ENCODE results near the gene MAP7.
"Not testable (repeated sequence)": the region's sequence is repeated elsewhere in the genome, so short reads cannot be mapped to it uniquely, and the experiment has no call there.

Gene MAP7

DNA sequence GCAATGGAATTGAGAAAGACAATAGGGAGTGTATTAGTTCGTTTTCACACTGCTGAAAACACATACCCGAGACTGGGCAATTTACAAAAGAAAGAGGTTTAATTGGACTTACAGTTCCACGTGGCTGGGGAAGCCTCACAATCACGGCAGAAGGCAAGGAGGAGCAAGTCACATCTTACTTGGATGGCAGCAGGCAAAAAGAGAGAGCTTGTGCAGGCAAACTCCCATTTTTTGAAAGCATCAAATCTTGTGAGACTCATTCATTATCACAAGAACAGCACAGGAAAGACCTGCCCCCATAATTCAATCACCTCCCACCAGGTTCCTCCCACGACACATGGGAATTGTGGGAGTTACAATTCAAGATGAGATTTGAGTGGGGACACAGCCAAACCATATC lies 34.1 kb upstream of the MAP7 start:
- not testable (repeated sequence) for H3K9me3 ChIP-seq (ENCODE audit: control insufficient read depth, insufficient read depth, low read length); H3K27me3 ChIP-seq (ENCODE audit: control insufficient read depth, insufficient read depth, low read length); H3K4me1 ChIP-seq (ENCODE audit: control insufficient read depth, insufficient read depth, low read length); H3K36me3 ChIP-seq (ENCODE audit: control insufficient read depth, insufficient read depth, low read length); H3K9ac ChIP-seq (ENCODE audit: low read depth, low read length); H3K4me3 ChIP-seq (ENCODE audit: low read depth, low read length)

DNA sequence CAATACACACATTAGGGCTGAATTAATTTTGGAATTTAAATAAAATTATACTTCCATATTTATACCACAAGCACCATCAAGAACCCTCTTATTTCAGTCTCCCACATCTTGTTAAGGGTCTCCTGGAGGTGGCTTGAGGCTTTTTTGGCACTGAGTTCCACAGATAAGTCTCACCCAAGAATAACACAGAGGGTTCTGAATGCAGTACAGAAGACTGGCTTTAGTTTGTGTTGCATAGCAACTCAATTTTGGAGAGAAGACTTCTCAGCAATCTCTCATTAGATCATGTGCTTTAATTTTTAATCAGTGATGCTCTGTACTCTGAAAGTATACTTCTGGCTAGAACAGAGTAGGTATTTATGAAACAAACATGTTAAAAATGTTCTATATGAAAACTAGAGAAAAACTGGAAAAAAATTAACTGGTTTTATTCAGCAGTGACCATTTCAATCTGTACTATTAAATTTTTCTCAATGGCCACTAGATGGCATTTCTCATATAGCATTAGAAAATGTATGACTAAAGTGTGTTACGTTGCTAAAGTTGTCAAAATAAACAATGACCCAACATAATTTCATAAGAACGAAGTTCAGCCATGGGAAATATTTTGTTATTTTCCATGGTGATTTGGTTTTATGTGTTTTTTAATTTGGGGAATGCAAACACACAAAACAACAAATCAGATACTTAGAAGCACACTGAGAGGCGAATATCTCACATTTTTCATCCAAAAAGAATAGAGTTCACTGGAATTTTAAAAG lies 32.7 kb upstream of the MAP7 start:
- H3K9ac ChIP-seq (ENCODE audit: low read depth, low read length), result no peak overlapping the region
- H3K27me3 ChIP-seq (ENCODE audit: control insufficient read depth, insufficient read depth, low read length), result no peaks in the 10 kb centered on the region
- no peaks in the 10 kb centered on the region for H3K36me3 ChIP-seq (ENCODE audit: control insufficient read depth, insufficient read depth, low read length)
- H3K4me1 ChIP-seq (ENCODE audit: control insufficient read depth, insufficient read depth, low read length), result no peaks in the 10 kb centered on the region
- H3K4me3 ChIP-seq (ENCODE audit: low read depth, low read length), result no peak overlapping the region
- no peaks in the 10 kb centered on the region for H3K9me3 ChIP-seq (ENCODE audit: control insufficient read depth, insufficient read depth, low read length)

DNA sequence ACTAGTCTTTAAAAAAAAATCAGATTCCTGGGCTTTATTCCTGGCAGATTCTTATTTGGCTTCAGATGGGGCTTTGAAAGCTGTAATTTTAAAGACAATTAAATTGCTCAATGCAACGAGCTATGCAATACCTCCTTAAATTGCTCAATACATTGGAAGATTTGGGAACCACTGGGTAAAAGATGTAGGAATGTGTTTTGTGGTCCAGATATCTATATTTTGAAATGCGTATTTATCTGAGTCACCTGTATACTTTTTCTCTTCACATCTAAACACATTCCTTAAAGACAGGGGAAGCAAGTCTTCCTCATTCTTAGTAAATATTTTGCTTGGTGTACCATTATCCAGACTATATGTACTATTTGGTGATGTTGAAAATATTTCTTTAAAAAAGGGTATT lies 29.6 kb upstream of the MAP7 start:
- no peaks in the 10 kb centered on the region for H3K4me1 ChIP-seq (ENCODE audit: control insufficient read depth, insufficient read depth, low read length)
- H3K27me3 ChIP-seq (ENCODE audit: control insufficient read depth, insufficient read depth, low read length), result no peaks in the 10 kb centered on the region
- no peak overlapping the region for H3K4me3 ChIP-seq (ENCODE audit: low read depth, low read length)
- H3K9me3 ChIP-seq (ENCODE audit: control insufficient read depth, insufficient read depth, low read length), result no peaks in the 10 kb centered on the region
- no peaks in the 10 kb centered on the region for H3K36me3 ChIP-seq (ENCODE audit: control insufficient read depth, insufficient read depth, low read length)
- H3K9ac ChIP-seq (ENCODE audit: low read depth, low read length), result no peak overlapping the region

DNA sequence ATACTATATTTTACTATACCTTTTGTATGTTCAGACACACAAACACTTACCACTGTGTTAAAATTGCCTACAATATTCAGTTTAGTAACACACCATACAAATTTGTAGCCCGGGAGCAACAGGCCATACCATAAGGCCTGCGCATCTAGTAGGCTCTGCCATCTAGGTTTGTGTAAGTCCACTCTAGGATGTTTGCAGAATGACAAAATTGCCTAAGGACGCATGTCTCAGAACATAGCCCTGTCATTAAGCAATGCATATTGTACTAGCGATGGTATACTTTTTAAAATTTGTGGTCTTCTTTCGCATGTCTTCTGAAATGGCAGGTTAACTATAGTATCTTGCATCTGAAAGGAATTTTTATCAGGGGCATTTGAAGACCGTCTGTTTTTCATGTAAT lies 26.6 kb upstream of the MAP7 start:
- Histone ChIP-seq H3K4me1 (ENCODE audit: control insufficient read depth, insufficient read depth, low read length) (no peaks in the 10 kb centered on the region), H3K36me3 (ENCODE audit: control insufficient read depth, insufficient read depth, low read length) (no peaks in the 10 kb centered on the region), H3K9me3 (ENCODE audit: control insufficient read depth, insufficient read depth, low read length) (no peaks in the 10 kb centered on the region), H3K27me3 (ENCODE audit: control insufficient read depth, insufficient read depth, low read length) (no peaks in the 10 kb centered on the region), H3K9ac (ENCODE audit: low read depth, low read length) (no peak overlapping the region), H3K4me3 (ENCODE audit: low read depth, low read length) (no peak overlapping the region)

DNA sequence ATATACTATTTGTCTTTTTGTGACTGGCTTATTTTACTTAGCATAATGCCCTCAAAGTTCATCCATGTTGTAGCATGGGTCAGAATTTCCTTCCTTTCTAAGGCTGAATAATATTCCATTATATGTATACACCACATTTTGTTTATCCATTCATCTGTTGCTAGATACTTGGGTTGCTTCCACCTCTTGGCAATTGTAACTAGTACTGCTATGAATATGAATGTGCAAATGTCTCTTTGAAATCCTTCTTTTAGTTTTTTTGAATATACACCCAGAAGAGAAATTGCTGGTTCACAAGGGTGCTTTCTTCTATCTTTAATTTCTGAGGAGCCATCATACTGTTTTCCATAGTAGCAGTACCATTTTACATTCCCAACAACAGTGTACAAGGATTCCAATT lies 21.3 kb upstream of the MAP7 start:
- Histone ChIP-seq H3K9ac (ENCODE audit: low read depth, low read length) (no peak overlapping the region), H3K36me3 (ENCODE audit: control insufficient read depth, insufficient read depth, low read length) (no peaks in the 10 kb centered on the region), H3K4me3 (ENCODE audit: low read depth, low read length) (no peak overlapping the region), H3K9me3 (ENCODE audit: control insufficient read depth, insufficient read depth, low read length) (peaks cover 4% of the 10 kb centered on the region), H3K27me3 (ENCODE audit: control insufficient read depth, insufficient read depth, low read length) (no peaks in the 10 kb centered on the region), H3K4me1 (ENCODE audit: control insufficient read depth, insufficient read depth, low read length) (no peaks in the 10 kb centered on the region)

DNA sequence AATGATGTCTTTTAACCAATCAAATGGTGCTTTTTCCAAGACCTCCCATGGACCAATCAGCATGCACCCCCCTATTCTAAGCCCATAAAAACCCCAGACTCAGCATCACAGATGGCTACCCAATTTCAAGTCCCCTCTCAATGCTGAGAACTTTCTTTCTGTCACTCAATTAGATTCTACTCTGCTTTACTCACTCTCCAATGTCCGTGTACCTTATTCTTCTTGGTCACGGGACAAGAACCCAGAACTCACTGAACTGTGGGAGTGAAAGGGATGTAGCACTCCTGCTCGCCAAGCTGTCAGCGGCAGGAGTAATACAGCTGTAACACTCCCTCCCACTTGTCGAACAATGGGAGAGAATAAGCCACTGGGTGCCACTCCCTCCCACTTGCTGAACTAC lies 20.8 kb upstream of the MAP7 start:
- Histone ChIP-seq H3K4me3 (ENCODE audit: low read depth, low read length) (no peak overlapping the region), H3K9me3 (ENCODE audit: control insufficient read depth, insufficient read depth, low read length) (peaks cover 4% of the 10 kb centered on the region), H3K36me3 (ENCODE audit: control insufficient read depth, insufficient read depth, low read length) (no peaks in the 10 kb centered on the region), H3K27me3 (ENCODE audit: control insufficient read depth, insufficient read depth, low read length) (no peaks in the 10 kb centered on the region), H3K9ac (ENCODE audit: low read depth, low read length) (no peak overlapping the region), H3K4me1 (ENCODE audit: control insufficient read depth, insufficient read depth, low read length) (no peaks in the 10 kb centered on the region)

DNA sequence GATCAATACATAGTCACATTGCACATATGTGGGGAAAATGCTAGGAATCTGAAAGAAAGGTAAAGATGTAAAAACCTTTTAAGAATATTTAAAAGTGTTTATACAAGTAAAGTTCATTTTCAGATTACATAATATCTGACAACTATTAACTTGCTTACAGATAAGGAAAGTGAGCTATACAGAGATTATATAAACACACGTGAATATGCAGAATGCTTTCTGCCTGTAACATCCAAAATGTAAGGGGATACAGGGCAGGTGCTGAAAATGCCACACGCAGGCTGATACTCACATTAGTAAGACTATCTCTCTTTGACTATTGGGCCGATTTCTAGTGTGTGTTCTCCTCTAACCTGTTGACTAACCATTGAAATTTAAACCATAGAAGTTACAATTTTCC lies 17.9 kb upstream of the MAP7 start:
- no peaks in the 10 kb centered on the region for H3K27me3 ChIP-seq (ENCODE audit: control insufficient read depth, insufficient read depth, low read length)
- peaks cover 4% of the 10 kb centered on the region for H3K9me3 ChIP-seq (ENCODE audit: control insufficient read depth, insufficient read depth, low read length)
- H3K4me3 ChIP-seq (ENCODE audit: low read depth, low read length), result no peak overlapping the region
- no peaks in the 10 kb centered on the region for H3K36me3 ChIP-seq (ENCODE audit: control insufficient read depth, insufficient read depth, low read length)
- H3K4me1 ChIP-seq (ENCODE audit: control insufficient read depth, insufficient read depth, low read length), result no peaks in the 10 kb centered on the region
- H3K9ac ChIP-seq (ENCODE audit: low read depth, low read length), result no peak overlapping the region

DNA sequence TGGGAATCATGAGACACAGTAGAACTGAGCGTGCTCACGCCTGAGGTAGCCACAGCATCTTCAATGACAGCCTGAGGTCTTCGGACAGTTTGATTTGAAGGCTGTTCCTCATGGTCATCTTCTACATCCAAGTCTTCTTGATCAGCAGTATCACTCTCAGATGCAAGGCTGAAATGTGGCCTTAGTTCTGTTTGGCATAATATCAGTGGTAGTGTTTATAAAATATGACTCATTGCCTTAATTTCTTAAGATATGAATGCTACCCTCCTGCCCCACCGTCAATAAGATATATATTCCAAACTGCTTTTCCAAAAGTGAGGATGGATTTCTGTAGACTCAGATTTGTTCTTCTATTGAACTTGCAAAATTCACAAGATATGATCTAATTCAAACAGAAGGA lies 17.5 kb upstream of the MAP7 start:
- H3K9ac ChIP-seq (ENCODE audit: low read depth, low read length), result no peak overlapping the region
- H3K36me3 ChIP-seq (ENCODE audit: control insufficient read depth, insufficient read depth, low read length), result no peaks in the 10 kb centered on the region
- no peak overlapping the region for H3K4me3 ChIP-seq (ENCODE audit: low read depth, low read length)
- H3K9me3 ChIP-seq (ENCODE audit: control insufficient read depth, insufficient read depth, low read length), result peaks cover 4% of the 10 kb centered on the region
- H3K27me3 ChIP-seq (ENCODE audit: control insufficient read depth, insufficient read depth, low read length), result no peaks in the 10 kb centered on the region
- H3K4me1 ChIP-seq (ENCODE audit: control insufficient read depth, insufficient read depth, low read length), result no peaks in the 10 kb centered on the region

DNA sequence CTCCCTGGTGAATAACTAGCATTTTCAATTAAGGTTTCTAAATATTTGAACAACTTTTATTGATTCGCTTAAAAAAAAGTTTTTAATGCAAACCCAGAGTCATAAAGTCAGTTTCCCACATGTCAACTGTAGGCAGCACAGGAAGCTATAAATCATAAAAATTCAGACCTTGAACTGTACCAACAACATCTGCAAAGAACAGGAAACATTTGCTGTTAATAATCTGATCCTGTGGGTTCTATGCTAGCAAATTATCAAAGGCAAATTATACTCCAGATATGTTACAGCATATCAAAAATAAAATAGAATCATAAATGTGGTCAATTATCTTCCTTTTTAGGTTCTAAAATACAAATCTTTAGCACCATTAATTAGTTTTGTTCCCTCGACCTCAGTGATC lies 16.6 kb upstream of the MAP7 start:
- Histone ChIP-seq H3K27me3 (ENCODE audit: control insufficient read depth, insufficient read depth, low read length) (no peaks in the 10 kb centered on the region), H3K36me3 (ENCODE audit: control insufficient read depth, insufficient read depth, low read length) (no peaks in the 10 kb centered on the region), H3K4me3 (ENCODE audit: low read depth, low read length) (no peak overlapping the region), H3K9ac (ENCODE audit: low read depth, low read length) (no peak overlapping the region), H3K9me3 (ENCODE audit: control insufficient read depth, insufficient read depth, low read length) (peaks cover 4% of the 10 kb centered on the region), H3K4me1 (ENCODE audit: control insufficient read depth, insufficient read depth, low read length) (no peaks in the 10 kb centered on the region)

DNA sequence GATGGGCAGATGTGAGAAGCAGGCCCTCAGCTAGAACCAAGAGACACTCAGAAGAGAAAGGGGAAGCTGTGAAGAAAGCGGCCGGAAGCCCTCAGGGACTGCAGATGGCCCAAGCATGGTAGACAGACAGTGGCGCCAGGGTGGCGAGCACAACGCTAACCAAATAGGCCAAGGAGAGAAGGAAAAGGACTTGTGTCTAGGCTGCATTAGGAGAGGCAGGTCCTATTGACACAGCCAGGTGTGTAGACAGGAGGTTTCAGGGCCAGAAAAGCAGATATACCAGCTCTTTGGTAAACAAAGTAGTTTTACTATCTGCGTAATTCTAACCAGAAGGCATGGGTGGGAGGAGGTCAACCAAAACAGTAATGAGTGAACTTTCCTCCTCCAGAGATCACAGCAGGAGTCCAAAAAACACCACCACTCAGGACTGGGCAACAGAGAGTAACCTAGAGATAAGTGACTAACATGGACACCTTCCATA lies 15.8 kb upstream of the MAP7 start:
- Histone ChIP-seq H3K36me3 (ENCODE audit: control insufficient read depth, insufficient read depth, low read length) (no peaks in the 10 kb centered on the region), H3K9me3 (ENCODE audit: control insufficient read depth, insufficient read depth, low read length) (no peaks in the 10 kb centered on the region), H3K4me1 (ENCODE audit: control insufficient read depth, insufficient read depth, low read length) (no peaks in the 10 kb centered on the region), H3K9ac (ENCODE audit: low read depth, low read length) (no peak overlapping the region), H3K4me3 (ENCODE audit: low read depth, low read length) (no peak overlapping the region), H3K27me3 (ENCODE audit: control insufficient read depth, insufficient read depth, low read length) (no peaks in the 10 kb centered on the region)

DNA sequence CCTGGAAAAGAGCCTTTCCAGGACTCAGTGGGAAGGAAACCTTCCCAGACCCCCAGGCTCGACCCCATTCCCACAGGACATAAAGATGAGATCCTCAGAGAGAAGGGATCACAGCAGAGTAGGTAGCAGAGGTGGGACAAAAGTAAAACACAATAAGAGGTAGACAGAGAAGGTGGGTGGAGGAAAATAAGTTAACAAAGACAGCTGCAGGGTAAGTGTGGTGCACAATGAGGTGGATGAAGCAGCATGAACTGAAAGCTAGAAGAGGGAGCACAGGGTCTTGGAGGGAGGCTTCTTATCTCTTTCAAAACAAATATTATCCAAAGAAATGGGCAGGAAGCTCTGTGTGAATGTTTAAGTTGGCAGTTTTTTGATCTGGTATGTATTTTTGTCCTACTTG lies 14.0 kb upstream of the MAP7 start:
- Histone ChIP-seq H3K9me3 (ENCODE audit: control insufficient read depth, insufficient read depth, low read length) (no peaks in the 10 kb centered on the region), H3K4me1 (ENCODE audit: control insufficient read depth, insufficient read depth, low read length) (no peaks in the 10 kb centered on the region), H3K27me3 (ENCODE audit: control insufficient read depth, insufficient read depth, low read length) (no peaks in the 10 kb centered on the region), H3K4me3 (ENCODE audit: low read depth, low read length) (no peak overlapping the region), H3K9ac (ENCODE audit: low read depth, low read length) (no peak overlapping the region), H3K36me3 (ENCODE audit: control insufficient read depth, insufficient read depth, low read length) (no peaks in the 10 kb centered on the region)

DNA sequence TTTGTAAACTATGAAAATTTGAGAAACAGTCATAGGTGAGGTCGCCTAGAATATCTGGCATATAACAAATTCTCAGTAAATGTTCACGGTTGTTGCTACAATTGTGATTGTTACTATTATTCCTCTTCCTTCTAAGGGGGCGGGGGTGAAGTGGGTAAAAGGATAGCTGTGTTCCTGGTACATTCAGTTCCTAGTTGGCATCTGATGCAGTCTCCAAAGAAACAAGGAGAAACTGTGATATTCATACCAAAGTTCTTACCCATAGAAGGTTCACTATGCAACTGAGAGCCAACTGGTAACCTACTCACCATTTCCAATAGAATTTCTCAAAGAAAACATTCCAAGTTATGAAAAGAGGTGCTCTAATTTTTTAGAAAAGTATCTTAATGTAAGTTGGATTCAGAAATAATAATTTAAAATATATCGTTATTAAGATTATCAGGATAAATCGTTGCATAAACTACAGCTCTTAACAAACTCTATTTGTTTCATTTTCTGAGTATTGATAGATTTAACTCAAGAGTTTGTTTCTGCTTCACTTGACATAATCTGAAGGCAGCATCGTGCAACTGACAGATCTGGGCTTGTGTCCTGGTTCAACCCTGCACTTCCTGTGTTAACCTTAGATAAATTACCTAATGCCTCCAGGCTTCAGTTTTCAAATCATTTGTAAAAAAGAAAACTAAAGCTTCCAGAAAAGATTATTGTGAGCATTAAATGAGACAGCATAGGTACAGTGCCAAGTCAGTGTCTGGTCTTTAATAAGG lies 13.3 kb upstream of the MAP7 start:
- H3K4me1 ChIP-seq (ENCODE audit: control insufficient read depth, insufficient read depth, low read length), result no peaks in the 10 kb centered on the region
- H3K9ac ChIP-seq (ENCODE audit: low read depth, low read length), result no peak overlapping the region
- H3K4me3 ChIP-seq (ENCODE audit: low read depth, low read length), result no peak overlapping the region
- H3K27me3 ChIP-seq (ENCODE audit: control insufficient read depth, insufficient read depth, low read length), result no peaks in the 10 kb centered on the region
- no peaks in the 10 kb centered on the region for H3K9me3 ChIP-seq (ENCODE audit: control insufficient read depth, insufficient read depth, low read length)
- no peaks in the 10 kb centered on the region for H3K36me3 ChIP-seq (ENCODE audit: control insufficient read depth, insufficient read depth, low read length)
